ENCODE results near the gene EGFLAM.
"Not testable (repeated sequence)": the region's sequence is repeated elsewhere in the genome, so short reads cannot be mapped to it uniquely, and the experiment has no call there.

EGFLAM gene

DNA sequence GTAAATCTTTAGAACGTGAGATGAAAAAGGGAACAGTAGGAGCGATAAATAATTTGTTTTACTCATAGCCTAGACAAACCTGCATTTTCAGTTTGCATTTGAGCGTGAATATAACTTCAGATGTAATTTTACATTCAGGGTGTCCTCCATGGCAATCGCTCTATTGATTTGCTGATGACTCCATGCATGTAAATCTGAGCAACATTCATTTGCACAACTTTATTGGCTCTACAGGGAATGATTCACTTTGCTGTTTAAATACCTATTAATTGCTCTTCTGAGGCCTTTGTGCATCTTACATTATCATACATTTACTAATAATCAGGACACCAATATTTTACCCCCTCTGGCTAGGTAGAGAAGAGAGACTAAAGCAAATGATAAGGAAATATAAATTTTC, 122.2 kb downstream of the EGFLAM start:
- no peak for DNase-seq

DNA sequence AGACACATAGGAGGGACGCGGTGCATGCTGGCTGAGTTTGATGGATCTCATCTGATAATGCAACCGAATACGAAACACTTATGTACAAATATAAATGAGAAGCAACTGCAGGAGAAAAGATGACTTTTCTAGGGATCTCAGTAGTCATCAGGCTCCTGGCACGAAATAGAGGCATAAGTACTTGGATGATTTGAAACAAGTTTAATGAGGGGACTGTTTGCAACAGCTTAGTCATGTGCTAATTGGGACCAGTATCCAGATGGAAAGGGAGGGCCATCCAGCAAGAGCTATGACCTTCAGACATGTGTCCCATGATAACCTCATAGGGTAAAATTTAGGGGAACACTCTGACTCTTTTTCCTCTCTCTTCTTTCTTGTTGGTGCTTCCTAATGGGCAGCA, 123.0 kb downstream of the EGFLAM start:
- no peak for DNase-seq

DNA sequence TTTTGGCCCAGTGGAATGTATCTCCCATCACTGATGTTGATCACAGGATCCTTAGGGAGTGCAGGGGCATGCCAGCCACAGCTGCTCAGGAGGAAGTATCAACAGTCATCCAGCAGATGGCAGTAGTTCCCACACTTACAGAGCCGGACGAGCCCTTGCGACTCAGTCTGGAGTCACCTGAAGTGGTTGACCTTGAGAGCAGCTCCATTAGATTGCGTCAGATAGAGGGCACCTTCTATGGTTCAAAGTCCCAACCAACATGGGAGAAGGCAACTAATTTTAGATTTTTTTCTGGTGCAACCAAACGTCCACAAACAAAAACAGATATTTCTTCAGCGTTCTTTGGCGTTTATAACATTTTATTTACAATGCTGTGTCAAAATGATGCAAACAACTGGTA, 124.5 kb downstream of the EGFLAM start:
- peak; percentile 52 for DNase-seq

DNA sequence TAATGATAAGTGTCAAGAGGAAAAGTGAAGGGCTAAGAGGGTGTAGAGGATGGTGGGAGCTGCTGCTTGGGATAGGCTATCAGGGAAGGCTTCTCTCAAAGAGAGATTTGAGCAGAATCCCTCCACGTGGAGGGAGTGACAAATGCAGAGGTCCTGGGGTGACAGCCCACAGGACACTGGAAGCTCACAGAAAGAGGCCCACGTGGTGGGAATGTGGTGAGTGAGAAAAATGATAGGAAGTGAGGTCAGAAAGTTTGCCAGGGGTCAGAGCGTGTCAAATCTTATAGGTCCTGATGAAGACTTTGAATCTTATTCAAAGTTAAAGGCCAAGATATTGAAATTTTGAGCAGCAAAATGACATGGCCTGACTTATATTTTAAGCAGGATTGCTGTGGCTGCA, 125.3 kb downstream of the EGFLAM start:
- DNase-seq: no peak

DNA sequence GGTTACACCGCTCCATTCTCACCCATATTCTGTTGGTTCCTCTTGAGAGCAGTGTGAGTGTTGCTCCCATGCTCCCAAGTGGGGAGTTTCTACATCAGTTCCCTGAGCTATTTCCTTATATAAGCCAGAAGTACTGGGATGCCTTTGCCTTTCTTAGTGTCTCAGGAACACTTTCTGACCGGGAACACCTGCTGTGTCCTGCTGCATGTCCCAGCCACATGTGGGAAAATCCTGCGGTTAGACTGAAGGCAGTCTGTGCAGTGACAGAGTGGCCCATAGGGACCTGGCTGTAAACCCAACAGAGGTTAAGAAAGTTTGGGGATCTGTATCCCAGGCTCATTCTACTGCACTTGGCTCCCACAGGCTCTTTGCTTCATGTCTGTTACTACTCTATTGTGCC, 126.0 kb downstream of the EGFLAM start:
- DNase-seq: no peak

DNA sequence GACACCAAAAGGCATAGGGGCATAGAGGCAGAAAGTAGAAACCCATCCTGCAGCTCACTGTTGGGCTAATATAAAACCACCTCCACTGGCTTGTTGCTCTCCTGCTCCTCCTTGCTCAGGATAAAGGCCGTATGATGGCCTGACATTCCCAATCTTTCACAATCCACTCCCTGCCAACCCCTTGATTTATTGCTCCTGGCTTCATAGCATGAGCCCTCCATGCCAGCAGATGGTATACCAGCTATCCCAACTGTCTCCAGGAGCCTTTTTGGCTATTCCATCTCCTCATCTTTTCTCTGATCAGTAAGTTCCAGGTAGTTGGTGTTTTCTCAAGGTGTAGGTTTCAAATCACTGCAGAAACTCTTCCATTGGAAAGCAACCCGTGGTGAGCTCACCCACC, 128.8 kb downstream of the EGFLAM start:
- DNase-seq: no peak

DNA sequence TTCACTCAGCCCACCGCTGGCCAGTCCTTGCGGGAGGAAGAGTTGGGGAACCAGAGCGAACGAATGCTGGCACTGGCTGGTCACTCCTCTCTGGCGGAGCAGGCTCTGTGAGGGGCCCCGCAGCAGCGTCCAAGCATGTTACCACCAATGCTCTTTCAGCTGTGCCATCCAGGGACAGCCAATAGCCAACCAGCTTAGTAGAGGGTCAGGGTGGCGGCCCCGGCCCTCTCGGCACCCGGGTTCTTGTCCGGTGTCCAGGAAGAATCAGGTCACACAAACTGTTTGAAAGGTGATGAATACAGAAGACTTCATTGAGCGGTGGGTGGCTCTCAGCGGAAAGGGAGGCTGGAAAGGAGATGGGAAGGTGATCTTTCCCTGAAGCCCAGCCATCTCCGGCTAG, 135.3 kb downstream of the EGFLAM start:
- no peak for DNase-seq

DNA sequence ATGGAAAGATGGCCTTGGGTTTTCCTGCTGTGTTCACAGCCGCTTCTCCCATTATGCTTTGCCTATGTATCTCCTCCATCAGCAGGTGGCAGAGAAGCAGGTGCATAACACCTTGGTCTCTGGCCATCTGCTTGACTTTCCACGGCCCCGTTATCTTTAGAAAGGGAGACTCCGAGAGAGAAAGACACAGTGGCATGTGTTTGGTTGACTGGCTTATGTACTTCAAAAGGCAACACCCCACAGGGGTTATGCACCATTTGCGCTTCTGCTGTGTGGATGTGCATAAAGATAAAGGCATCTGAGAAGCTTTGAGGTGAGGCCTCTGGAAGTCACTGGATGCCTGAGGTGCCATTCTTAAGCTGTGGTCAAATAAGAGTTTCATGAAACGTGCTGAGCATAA, 138.4 kb downstream of the EGFLAM start:
- no peak for DNase-seq

DNA sequence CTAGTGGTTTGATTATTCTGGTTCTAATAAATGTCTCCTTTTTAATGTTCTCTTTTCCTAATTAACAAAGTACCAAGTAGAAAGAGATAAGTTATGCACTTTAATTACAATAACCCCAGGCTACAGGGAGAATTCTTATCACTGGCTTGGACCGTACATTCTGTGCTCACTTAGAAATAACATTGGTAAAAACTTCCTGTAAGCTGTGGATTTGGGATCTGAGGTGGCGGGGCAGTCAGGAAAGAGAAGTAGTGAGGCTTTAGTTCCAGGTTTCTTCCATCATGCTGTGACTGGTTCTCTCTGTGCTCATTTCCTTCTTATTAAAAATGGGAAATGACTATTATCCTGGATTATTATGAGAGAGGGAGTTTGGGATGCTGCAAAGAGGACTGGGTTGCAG, 142.0 kb downstream of the EGFLAM start:
- DNase-seq: no peak

DNA sequence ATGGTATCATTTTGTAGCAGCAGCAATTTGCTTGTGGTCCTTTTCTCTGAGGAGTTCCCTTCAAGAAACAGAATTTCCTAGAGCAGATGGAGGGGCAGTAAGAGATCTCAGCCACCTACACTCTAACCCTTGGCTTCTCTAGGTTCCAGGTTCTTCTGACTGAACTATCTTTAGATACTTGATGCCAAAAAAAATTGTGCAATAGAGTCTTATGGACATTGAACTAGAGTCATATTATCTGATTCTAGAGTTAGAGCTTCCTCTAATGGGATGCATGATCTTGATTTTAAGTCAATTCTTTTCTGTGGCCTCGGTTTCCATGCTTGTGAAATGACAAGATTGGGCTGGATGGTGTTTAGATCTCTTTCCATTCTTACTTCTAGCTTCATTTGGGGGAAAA, 142.8 kb downstream of the EGFLAM start:
- no peak for DNase-seq

DNA sequence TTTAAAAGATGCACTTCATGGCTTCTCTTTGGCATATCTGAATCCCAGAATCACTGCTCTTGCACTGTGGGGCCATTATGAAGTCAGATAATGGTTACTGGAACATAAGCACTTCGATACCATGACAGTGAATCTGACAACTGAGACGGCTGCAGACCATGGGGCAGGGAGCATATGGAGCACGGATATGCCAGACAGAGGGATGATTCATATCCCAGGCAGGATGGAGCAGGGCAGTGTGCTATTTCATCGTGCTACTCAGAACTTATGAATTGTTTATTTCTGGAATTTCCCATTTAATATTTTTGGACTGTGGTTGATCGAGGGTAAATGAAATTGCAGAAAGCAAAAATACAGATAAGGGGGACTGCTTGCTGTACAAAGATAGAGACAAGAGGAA, 145.0 kb downstream of the EGFLAM start:
- no peak for DNase-seq

DNA sequence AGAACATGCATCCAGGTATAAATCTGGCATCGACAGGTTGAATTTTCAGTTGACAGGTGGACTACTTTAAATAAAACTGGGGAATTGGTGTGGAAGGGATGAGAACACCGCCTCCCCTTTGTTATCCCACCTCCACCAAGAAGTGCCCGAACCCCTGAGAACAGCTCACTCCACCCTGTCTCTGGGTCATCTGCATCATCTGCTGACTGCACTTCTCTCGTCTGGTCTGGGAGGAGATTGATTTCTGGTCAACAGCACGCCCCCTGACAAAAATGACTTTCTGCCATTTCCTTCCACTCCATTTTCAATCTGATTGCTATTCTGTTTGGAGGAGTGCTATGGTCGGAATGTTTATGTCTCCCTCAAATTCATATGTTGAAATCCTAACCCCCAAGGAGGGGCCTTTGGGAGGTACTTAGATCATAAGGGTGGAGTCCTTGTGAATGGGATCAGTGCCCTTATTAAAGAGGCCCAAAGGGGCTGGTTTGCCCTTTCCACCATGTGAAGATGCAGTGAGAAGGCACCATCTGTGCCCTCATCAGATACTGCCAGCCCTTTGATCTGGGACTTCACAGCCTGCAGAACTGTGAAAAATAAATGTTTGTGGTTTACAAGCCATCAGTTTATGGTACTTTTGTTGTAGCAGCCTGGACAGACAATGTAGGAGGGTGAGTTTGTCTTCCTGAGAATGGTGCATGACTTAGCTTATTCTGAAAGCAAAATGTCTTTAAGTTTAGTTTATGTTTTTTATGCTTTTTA, 145.7 kb downstream of the EGFLAM start:
- DNase-seq: no peak

DNA sequence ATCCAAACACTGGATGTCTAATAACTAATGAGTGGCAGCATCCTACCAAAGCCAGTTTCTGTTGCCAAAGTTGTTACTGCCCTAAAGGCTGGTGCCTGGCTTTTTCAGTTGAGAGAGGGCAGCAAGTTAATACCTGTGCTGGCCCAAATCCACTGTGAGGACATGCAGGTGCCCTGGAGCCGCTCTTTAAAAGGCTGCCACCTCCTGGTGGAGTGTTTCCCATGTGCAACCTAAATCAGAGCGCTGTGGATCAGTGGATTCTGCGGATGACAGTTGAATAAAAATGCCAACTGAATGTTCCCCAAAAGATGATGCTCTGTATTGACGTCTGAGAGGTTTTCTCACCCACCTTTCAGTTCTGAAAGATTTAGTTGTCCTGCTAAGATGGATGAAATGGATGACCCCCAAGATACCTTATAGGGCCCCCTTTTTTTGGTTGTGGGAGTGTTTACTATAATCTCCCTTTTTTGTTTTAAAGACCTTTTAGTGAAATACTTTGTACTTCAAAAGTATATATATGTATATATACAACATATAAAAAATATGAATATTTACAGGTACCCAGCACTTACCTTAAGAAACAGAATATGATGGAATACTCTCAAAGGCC, 146.4 kb downstream of the EGFLAM start:
- no peak for DNase-seq

DNA sequence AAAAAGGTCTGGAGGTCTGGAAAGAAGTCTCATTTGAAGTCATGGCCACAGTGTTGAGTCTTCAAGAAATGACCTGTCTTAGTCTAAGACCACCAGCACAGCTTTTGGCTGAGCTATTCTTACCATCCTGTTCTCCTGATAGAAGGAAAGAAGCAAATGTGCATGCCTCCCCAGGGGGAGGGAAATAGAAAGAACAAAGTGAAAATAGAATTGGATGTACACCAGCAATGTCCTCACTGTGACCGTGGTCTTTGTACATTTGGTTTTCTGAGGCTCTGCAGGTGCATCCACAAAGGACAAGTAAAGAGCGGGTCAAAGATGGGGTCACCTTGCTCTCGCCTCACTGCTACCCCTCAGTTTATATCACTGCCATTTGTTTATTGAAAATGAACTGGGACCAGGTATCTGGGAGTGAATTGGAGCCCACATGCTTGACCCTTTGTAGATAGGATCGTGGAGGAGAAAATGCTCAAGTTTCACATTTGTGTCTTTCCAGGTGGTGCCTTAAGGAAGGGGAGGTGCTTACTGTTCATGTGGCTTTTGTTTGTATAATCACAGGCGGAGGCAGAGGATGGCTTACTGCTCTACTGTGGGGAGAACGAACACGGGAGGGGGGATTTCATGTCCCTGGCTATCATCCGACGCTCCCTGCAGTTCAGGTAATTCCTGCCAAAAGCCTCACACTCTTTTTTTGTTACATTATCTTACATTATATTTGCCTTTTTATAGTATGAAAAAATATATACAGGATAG, 150.3 kb downstream of the EGFLAM start:
- no peak for DNase-seq

DNA sequence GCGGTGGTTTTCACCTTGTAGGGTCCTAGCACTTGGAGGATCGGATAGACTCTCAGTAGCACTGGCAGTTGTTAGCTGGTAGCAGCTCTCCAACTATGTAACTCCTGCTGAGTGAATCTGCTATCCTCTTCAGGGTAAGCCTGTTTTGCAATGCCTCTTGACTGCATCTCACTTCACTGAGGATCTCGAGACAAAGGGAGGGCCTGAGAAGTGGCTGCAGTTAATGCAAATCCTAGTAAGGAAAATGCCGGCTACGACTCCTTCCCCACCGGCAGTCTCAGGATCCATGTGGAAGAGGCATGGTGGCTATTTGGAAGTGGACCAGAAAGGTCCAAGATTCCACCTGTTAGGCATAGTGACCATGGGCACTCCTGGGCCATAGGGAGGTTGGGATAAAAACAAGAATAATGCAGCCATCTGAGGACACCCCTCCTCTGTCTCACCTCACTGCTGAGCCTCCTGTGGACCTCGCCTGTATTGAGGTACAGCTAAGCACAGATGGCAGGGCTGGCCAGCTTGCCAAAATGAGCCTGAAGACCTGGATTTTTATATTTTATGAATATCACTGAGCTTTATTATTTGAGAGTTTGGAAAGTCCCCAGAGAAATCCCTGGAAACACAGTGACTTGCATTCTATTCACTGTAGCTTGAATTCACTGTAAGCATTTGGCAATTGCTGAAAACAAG, 152.1 kb downstream of the EGFLAM start:
- DNase-seq: no peak

DNA sequence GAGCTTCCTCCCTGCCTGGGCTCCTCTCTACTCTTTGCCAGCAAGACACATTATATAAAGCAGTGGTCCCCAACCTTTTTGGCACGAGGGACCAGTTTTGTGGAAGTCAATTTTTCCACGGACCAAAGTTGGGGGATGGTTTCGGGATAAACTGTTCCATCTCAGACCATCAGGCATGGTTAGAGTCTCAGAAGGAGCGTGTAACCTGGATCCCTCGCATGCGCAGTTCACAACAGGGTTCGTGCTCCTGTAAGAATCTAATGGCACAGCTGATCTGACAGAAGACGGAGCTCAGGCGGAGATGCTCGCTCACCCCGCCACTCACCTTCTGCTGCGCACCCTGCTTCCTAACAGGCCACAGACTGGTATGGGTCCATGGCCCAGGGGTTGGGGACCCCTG, 155.3 kb downstream of the EGFLAM start:
- no peak for DNase-seq

DNA sequence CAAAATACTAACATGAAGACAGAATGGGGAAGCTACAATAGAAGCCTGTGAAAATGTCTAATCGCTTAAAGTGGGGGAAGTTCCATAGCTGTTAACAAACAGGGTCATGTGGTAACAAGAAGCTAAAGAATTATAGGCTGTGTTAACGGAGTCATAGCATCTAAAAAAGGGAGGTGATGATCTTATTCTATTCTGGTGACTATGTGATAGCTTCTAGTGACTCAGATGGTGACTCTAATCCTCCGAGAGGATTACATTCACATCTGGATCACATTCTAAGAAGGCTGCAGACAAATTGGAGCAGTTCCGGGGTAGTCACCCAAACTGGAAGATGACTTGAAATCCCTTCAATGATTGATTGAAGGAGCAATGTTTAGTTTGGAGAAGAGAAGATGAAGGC, 156.0 kb downstream of the EGFLAM start:
- no peak for DNase-seq

DNA sequence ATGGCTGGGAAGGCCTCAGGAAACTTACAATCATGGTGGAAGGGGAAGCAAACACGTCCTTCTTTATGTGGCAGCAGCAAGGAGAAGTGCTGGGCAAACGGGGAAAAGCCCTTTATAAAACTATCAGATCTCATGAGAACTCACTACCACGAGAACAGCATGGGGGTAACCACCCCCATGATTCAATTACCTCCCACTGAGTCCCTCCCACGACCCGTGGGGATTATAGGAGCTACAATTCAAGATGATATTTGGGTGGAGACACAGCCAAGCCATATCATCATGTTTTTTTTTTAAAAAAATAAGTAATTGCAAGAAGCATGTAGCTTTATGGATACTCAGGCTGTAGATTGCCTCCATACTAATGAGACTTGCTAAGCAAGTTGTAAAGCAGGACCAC, 157.4 kb downstream of the EGFLAM start:
- DNase-seq: not testable (repeated sequence)

DNA sequence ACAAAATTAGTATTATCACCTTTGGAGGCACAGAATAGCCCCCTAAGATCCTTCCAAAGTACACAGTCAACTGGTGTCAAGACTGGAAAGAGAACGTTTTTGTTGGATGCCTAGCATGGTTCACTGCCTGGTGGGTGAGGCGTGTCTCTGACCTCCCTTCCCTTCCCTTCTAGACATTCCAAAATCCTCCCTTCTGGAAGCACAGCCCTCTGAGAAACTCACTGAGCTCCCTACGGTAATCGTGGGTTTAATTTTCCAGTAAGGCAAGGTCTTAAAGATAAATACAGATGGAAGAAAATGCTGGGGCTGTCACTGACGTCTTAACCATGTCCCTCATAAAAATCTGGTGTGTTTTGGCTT, 159.3 kb downstream of the EGFLAM start:
- DNase-seq: no peak

DNA sequence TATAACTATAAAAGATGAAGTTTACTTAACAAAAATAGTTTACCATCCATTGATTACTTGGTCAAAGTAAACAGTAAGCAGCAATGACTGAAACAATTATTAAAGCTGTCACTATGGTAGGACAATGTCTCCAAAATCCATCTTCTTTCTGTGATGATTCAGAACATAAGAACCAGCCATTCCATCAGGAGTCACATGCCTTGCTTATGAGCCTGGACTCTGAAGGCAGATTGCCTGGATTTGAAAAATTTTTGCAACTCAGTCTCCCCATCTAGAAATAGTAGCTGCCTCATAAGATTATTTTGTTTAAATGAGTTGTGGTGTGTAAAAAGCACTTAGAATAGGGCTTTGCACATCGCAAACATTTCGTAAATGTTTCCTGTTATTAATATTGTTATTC, 161.9 kb downstream of the EGFLAM start:
- DNase-seq: no peak

DNA sequence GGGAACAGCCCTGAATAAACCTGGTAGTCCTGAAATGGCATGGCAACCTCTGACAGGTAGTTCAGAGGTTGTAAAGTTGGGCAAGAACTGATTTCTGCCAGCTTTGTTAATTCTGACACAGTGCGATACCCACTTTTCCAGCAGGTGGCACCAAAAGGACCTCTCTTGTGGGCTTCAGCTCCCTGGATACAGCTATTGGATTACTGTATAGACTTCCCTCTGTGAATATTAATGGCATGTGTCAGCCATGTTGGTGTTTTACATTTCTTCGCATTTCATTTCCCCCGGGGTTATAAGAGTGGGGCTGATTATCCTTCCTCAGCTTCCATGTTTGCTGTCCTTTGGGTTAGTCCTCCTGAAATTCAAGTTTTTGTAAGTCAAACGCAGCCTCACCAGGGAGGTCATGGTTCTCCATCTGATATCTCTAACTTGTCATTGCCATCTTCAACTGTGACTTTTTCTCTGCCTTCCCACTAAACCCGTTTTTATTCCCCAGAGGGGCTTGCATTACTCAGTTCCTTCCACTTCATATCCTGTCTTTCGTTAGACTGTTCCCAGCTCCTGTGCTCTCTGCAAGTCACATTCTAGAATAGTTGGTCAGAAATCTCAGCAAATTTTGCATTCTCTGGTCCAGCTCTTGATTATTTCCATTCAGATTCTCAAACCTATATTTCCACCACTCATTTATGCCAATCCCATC, 162.5 kb downstream of the EGFLAM start:
- peak; percentile 47 for DNase-seq

DNA sequence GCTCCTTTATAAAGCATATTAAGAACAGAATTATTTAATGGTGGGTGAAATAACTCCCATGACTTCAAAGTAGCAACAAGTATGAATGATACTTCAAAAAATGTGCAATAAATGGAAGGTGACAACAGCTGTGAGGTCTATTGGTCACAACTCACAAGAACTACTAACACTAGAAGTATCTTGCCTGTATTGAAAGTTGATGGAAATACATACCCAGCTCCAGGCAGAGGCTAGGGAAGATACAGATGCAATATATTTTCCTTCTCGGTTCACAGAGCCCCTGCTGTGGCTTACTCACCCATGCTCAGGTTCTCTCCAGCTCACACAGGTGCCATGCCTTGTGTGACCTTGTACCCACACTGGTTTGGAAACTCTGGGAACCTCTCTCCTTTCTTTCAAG, 164.3 kb downstream of the EGFLAM start:
- DNase-seq: no peak

All from right hindlimb (tissue), 1 donor.